ENCODE data around the gene COX10.
"Not testable (repeated sequence)": the region's sequence is repeated elsewhere in the genome, so short reads cannot be mapped to it uniquely, and the experiment has no call there.

The COX10 gene

GRCh38 chr17:14123619-14124278 lies 54.4 kb downstream of the COX10 start:
- no peak for DNase-seq (ENCODE audit: low read depth)

- DNase-seq (ENCODE audit: low read depth): no peak
Measured at GRCh38 chr17:14124854-14125253, 55.5 kb downstream of the COX10 start.

- no peak for DNase-seq (ENCODE audit: low read depth)
Measured at GRCh38 chr17:14125518-14126137, 56.3 kb downstream of the COX10 start.

- no peak for DNase-seq (ENCODE audit: low read depth)
Measured at GRCh38 chr17:14133104-14133503, 63.8 kb downstream of the COX10 start.

- DNase-seq (ENCODE audit: low read depth): no peak
Measured at GRCh38 chr17:14134456-14134855, 65.2 kb downstream of the COX10 start.

GRCh38 chr17:14135906-14136590 lies 66.7 kb downstream of the COX10 start:
- no peak for DNase-seq (ENCODE audit: low read depth)

- DNase-seq (ENCODE audit: low read depth): no peak
Measured at GRCh38 chr17:14138649-14139048, 69.3 kb downstream of the COX10 start.

- DNase-seq (ENCODE audit: low read depth): no peak
Measured at GRCh38 chr17:14143688-14144087, 74.4 kb downstream of the COX10 start.

GRCh38 chr17:14144508-14144907 lies 75.2 kb downstream of the COX10 start:
- no peak for DNase-seq (ENCODE audit: low read depth)

GRCh38 chr17:14149751-14150150 lies 80.4 kb downstream of the COX10 start:
- DNase-seq (ENCODE audit: low read depth): no peak

- DNase-seq (ENCODE audit: low read depth): no peak
Measured at GRCh38 chr17:14150619-14151018, 81.3 kb downstream of the COX10 start.

GRCh38 chr17:14152721-14153120 lies 83.4 kb downstream of the COX10 start:
- no peak for DNase-seq (ENCODE audit: low read depth)

- no peak for DNase-seq (ENCODE audit: low read depth)
Measured at GRCh38 chr17:14153374-14153773, 84.1 kb downstream of the COX10 start.

GRCh38 chr17:14156689-14157088 lies 87.4 kb downstream of the COX10 start:
- DNase-seq (ENCODE audit: low read depth): no peak

- DNase-seq (ENCODE audit: low read depth): no peak
Measured at GRCh38 chr17:14157822-14158221, 88.5 kb downstream of the COX10 start.

GRCh38 chr17:14158707-14159106 lies 89.4 kb downstream of the COX10 start:
- DNase-seq (ENCODE audit: low read depth): no peak

GRCh38 chr17:14161419-14161818 lies 92.1 kb downstream of the COX10 start:
- no peak for DNase-seq (ENCODE audit: low read depth)

- DNase-seq (ENCODE audit: low read depth): no peak
Measured at GRCh38 chr17:14165616-14166015, 96.3 kb downstream of the COX10 start.

GRCh38 chr17:14167831-14168230 lies 98.5 kb downstream of the COX10 start:
- DNase-seq (ENCODE audit: low read depth): not testable (repeated sequence)

- no peak for DNase-seq (ENCODE audit: low read depth)
Measured at GRCh38 chr17:14168582-14168981, 99.3 kb downstream of the COX10 start.

GRCh38 chr17:14169287-14169686 lies 100.0 kb downstream of the COX10 start:
- no peak for DNase-seq (ENCODE audit: low read depth)

GRCh38 chr17:14169901-14170300 lies 100.6 kb downstream of the COX10 start:
- DNase-seq (ENCODE audit: low read depth): no peak

- not testable (repeated sequence) for DNase-seq (ENCODE audit: low read depth)
Measured at GRCh38 chr17:14176989-14177388, 107.7 kb downstream of the COX10 start.

Measured in stimulated activated CD8-positive, alpha-beta memory T cell treated with anti-CD3 and anti-CD28 coated beads, Interleukin-12 subunit alpha, Interleukin-12 subunit beta, amount 100 ng/mL, for 4 hours (primary cell).